HCT116 (cell line): ENCODE measurements around the gene CPB1. TPM values are rescaled to one million over a fixed set of nuclear protein-coding genes. Genes with fewer than 3 reads are reported as not detected.

ENCODE experiments used
- ATAC-seq: fragments of 200-7000 bp; cut with Tn5 transposase; 2 replicates; pipeline ENCODE4 v1.9.1; 2020; ENCODE audit warnings: mild to moderate bottlenecking, moderate library complexity
- BruUV-seq: library from RNA; stranded (reverse); fragments of 400-500 nt; replicated peaks from 2 replicates; lab custom pipeline; 2021; lab: Mats Ljungman, UMichigan
- CTCF ChIA-PET: fragments of 300-600 bp; sonication (Branson Sonifier 250); formaldehyde crosslinking; loops from one replicate; lab custom pipeline; 2021; ENCODE audit warnings: antibody characterized with exemption; lab: Charles Lee
- POLR2A ChIA-PET: fragments of 300-600, 350-600 bp; sonication (Branson Sonifier 250); formaldehyde crosslinking; loops from one replicate; lab custom pipeline; 2021; ENCODE audit warnings: antibody characterized with exemption; lab: Charles Lee
- RAD21 ChIA-PET, 2 experiments: fragments of 300-600 bp; sonication (Branson Sonifier 250); formaldehyde crosslinking; loops; one replicate each; lab custom pipeline; 2023; ENCODE audit warnings: low total read pairs in 2 of 2; ENCODE audit not compliant: uncharacterized antibody in 2 of 2, unreplicated experiment in 2 of 2, low non-redundant PET in 1 of 2; lab: Charles Lee
- DNase-seq: peaks from one replicate; pipeline ENCODE4 v3.0.0-alpha.2; 2010; ENCODE audit warnings: low read depth, low spot score
- H2AFZ ChIP-seq: fragments of 200-600 bp; shearing (Covaris generic), sonication (generic); 2 replicates; pipeline ENCODE4 v1.6.1; 2017; ENCODE audit warnings: low read depth, mixed run types, mixed read lengths, antibody characterized with exemption, low read length; ENCODE audit not compliant: poor library complexity, severe bottlenecking
- H3K27ac ChIP-seq: 2 replicates; pipeline ENCODE4 v1.5.1; 2012; ENCODE audit warnings: low read depth, low read length
- H3K27me3 ChIP-seq: fragments of 200-600 bp; sonication (generic); 2 replicates; pipeline ENCODE4 v1.6.1; 2016; ENCODE audit warnings: mixed run types, low read length, mixed read lengths; ENCODE audit not compliant: insufficient read depth
- H3K36me3 ChIP-seq, 2 experiments: fragments of 200-500 bp in 1 of 2; fragments of 200-600 bp in 1 of 2; sonication (Bioruptor generic) in 1 of 2; sonication (generic) in 1 of 2; 2 replicates each; pipeline versions ENCODE4 v1.5.1 to v1.6.1; 2014 to 2016; ENCODE audit warnings: low read length in 2 of 2, inconsistent platforms in 1 of 2, mixed read lengths in 1 of 2, mixed run types in 1 of 2; ENCODE audit not compliant: insufficient read depth in 2 of 2, control insufficient read depth in 1 of 2
- H3K4me1 ChIP-seq, 2 experiments: fragments of 200-600 bp in 1 of 2; sonication (generic) in 1 of 2; 2 replicates each; pipeline versions ENCODE4 v1.5.1 to v1.6.1; 2012 to 2017; ENCODE audit warnings: low read length in 2 of 2, inconsistent platforms in 1 of 2, mild to moderate bottlenecking in 1 of 2, mixed read lengths in 1 of 2, mixed run types in 1 of 2, moderate library complexity in 1 of 2; ENCODE audit not compliant: insufficient read depth in 2 of 2, control insufficient read depth in 1 of 2
- H3K4me2 ChIP-seq: fragments of 200-600 bp; sonication (generic); 2 replicates; pipeline ENCODE4 v1.6.1; 2017; ENCODE audit warnings: mixed run types, low read length, mixed read lengths
- H3K4me3 ChIP-seq, 2 experiments: fragments of 200-600 bp in 1 of 2; sonication (generic) in 1 of 2; replicated peaks in 1 of 2; 2 replicates each; pipeline ENCODE4 v1.5.1; 2011 to 2016; ENCODE audit warnings: low read length in 2 of 2, control low read depth in 1 of 2, low read depth in 1 of 2, mild to moderate bottlenecking in 1 of 2, mixed read lengths in 1 of 2, mixed run types in 1 of 2
- H3K79me2 ChIP-seq: fragments of 200-600 bp; sonication (generic); 2 replicates; pipeline ENCODE4 v1.6.1; 2017; ENCODE audit warnings: mild to moderate bottlenecking, mixed run types, low read length, moderate library complexity, mixed read lengths; ENCODE audit not compliant: insufficient read depth
- H3K9ac ChIP-seq: fragments of 200-600 bp; sonication (generic); 2 replicates; pipeline ENCODE4 v1.6.1; 2016; ENCODE audit warnings: low read length, mixed read lengths
- H3K9me2 ChIP-seq: fragments of 200-600 bp; sonication (generic), shearing (Covaris generic); 2 replicates; pipeline ENCODE4 v1.6.1; 2017; ENCODE audit warnings: mixed run types, mild to moderate bottlenecking, moderate library complexity; ENCODE audit not compliant: insufficient read depth
- H3K9me3 ChIP-seq, 2 experiments: fragments of 200-500 bp in 1 of 2; fragments of 200-600 bp in 1 of 2; sonication (Bioruptor generic) in 1 of 2; sonication (generic) in 1 of 2; 2 replicates each; pipeline ENCODE4 v1.6.1; 2014 to 2017; ENCODE audit warnings: low read length in 2 of 2, mixed read lengths in 2 of 2, inconsistent platforms in 1 of 2, low read depth in 1 of 2, mild to moderate bottlenecking in 1 of 2, mixed run types in 1 of 2, moderate library complexity in 1 of 2; ENCODE audit not compliant: control insufficient read depth in 1 of 2, insufficient read depth in 1 of 2
- H4K20me1 ChIP-seq: fragments of 200-600 bp; sonication (generic), shearing (Covaris generic); 2 replicates; pipeline ENCODE4 v1.6.1; 2017; ENCODE audit warnings: mixed run types, mild to moderate bottlenecking, moderate library complexity; ENCODE audit not compliant: insufficient read depth
- ATF3 ChIP-seq: IDR thresholded peaks from 2 replicates; pipeline ENCODE4 v1.6.1; 2012
- CBX3 ChIP-seq: IDR thresholded peaks from 2 replicates; pipeline ENCODE4 v1.6.1; 2012; ENCODE audit warnings: low read depth
- CEBPB ChIP-seq: IDR thresholded peaks from 2 replicates; pipeline ENCODE4 v1.6.1; 2012; ENCODE audit warnings: low read depth
- EGR1 ChIP-seq: IDR thresholded peaks from 2 replicates; pipeline ENCODE4 v1.6.1; 2012; ENCODE audit warnings: low read depth
- ELF1 ChIP-seq: IDR thresholded peaks from 2 replicates; pipeline ENCODE4 v1.6.1; 2012; ENCODE audit warnings: low read depth, borderline replicate concordance
- EZH2phosphoT487 ChIP-seq: fragments of 200-600 bp; IDR thresholded peaks from 2 replicates; pipeline ENCODE4 v1.6.1; 2018; ENCODE audit warnings: antibody characterized with exemption, borderline replicate concordance
- JUND ChIP-seq: IDR thresholded peaks from 2 replicates; pipeline ENCODE4 v1.6.1; 2012
- MAX ChIP-seq: IDR thresholded peaks from 2 replicates; pipeline ENCODE4 v1.6.1; 2012
- POLR2AphosphoS5 ChIP-seq: IDR thresholded peaks from 2 replicates; pipeline ENCODE4 v1.6.1; 2011; ENCODE audit warnings: mild to moderate bottlenecking, low read depth, low read length, moderate library complexity
- RAD21 ChIP-seq: IDR thresholded peaks from 2 replicates; pipeline ENCODE4 v1.6.1; 2012; ENCODE audit warnings: low read depth, mild to moderate bottlenecking
- REST ChIP-seq: IDR thresholded peaks from 2 replicates; pipeline ENCODE4 v1.6.1; 2012; ENCODE audit warnings: low read depth
- SIN3A ChIP-seq: IDR thresholded peaks from 2 replicates; pipeline ENCODE4 v1.6.1; 2012; ENCODE audit warnings: low read depth
- SP1 ChIP-seq: IDR thresholded peaks from 2 replicates; pipeline ENCODE4 v1.6.1; 2012; ENCODE audit warnings: low read depth
- SRF ChIP-seq: IDR thresholded peaks from 2 replicates; pipeline ENCODE4 v1.6.1; 2012; ENCODE audit warnings: low read depth
- TCF7L2 ChIP-seq: IDR thresholded peaks from 2 replicates; pipeline ENCODE4 v1.7.0; 2011; ENCODE audit warnings: borderline replicate concordance, inconsistent platforms; ENCODE audit not compliant: insufficient read depth, insufficient read length; ENCODE audit errors: extremely low read depth
- ZFX ChIP-seq: fragments of 450-650 bp; IDR thresholded peaks from 2 replicates; pipeline ENCODE4 v1.6.1; 2017
- ZNF274 ChIP-seq: fragments of 200-500 bp; sonication (Bioruptor generic); IDR thresholded peaks from 2 replicates; pipeline ENCODE4 v1.6.1; 2014; ENCODE audit warnings: mild to moderate bottlenecking, low read depth, low read length, inconsistent platforms
- intact Hi-C: fragments of 100-400 bp; cut with micrococcal nuclease; formaldehyde crosslinking; loops from 2 replicates; pipeline ENCODE4 v1.10.0; 2022
- total RNA-seq: library from RNA; stranded (reverse); gene quantifications from one replicate; pipeline ENCODE4 v1.2.1, GENCODE V29; 2021; ENCODE audit not compliant: unreplicated experiment

CPB1 gene
- total RNA-seq, 1 experiment from 2014 or later = 6.2 TPM

GRCh38 chr3:148823026-148823425, 4.6 kb upstream of the CPB1 start:
- H3K4me1 ChIP-seq = no peaks in the 10 kb centered on the region
- ChIA-PET RAD21 (no interaction called here), POLR2A (no interaction called here), CTCF (no interaction called here)
- no peak overlapping the region for H3K27ac ChIP-seq
- no peak overlapping the region for H2AFZ ChIP-seq
- no peaks in the 10 kb centered on the region for H4K20me1 ChIP-seq
- no peak overlapping the region for H3K4me3 ChIP-seq
- TF ChIP-seq TCF7L2 = no peak
- TF ChIP-seq CEBPB = no peak
- TF ChIP-seq EZH2phosphoT487 = no peak
- TF ChIP-seq ZNF274 = no peak
- TF ChIP-seq SP1 = no peak
- TF ChIP-seq EGR1 = no peak
- no peak for TF ChIP-seq REST
- H3K9me2 ChIP-seq = no peaks in the 10 kb centered on the region
- H3K79me2 ChIP-seq = no peaks in the 10 kb centered on the region
- no peak overlapping the region for H3K4me2 ChIP-seq
- H3K27me3 ChIP-seq = no peaks in the 10 kb centered on the region
- intact Hi-C loops = no loop called here
- no TSS peak for BruUV-seq
- ATAC-seq (no peak), DNase-seq (no peak)
- H3K9me3 ChIP-seq = no peaks in the 10 kb centered on the region
- no peak overlapping the region for H3K9ac ChIP-seq
- no peaks in the 10 kb centered on the region for H3K36me3 ChIP-seq

DNA sequence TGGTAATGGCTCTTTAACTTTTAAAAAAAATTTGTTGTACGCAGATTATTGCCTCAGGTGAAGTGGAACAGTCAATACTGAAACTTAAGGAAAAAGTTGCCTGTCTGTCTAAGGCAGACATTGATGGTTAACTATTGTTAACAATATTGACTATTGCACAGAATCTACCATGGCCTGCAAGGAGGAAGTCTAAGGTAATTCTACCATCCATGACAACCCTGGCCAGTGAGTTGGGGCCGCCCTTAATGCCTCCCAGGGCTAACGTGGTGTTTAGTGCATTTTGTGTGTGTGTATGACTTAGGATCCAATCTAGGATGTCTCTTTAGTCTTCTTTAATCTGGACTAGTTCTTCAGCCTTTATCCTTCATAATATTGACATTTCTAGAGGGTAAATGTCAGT, 2.1 kb upstream of the CPB1 start:
- TF ChIP-seq ELF1 (no peak), MAX (no peak), SIN3A (no peak), ZFX (no peak), CEBPB (no peak), SP1 (no peak), JUND (no peak), POLR2AphosphoS5 (no peak), RAD21 (no peak), ATF3 (no peak), CBX3 (no peak), SRF (no peak)
- CTCF ChIA-PET = no interaction called here
- BruUV-seq = no TSS peak
- Histone ChIP-seq H3K4me3 (no peak overlapping the region), H3K27ac (no peak overlapping the region), H3K27me3 (no peaks in the 10 kb centered on the region), H2AFZ (no peak overlapping the region), H3K9ac (no peak overlapping the region), H3K36me3 (no peaks in the 10 kb centered on the region), H3K9me3 (no peaks in the 10 kb centered on the region), H3K4me2 (no peak overlapping the region), H4K20me1 (no peaks in the 10 kb centered on the region), H3K79me2 (no peaks in the 10 kb centered on the region), H3K9me2 (no peaks in the 10 kb centered on the region), H3K4me1 (no peaks in the 10 kb centered on the region)
- RAD21 ChIA-PET = no interaction called here
- intact Hi-C loops = no loop called here
- POLR2A ChIA-PET = no interaction called here
- no peak for ATAC-seq
- DNase-seq = no peak
